ENCODE results near the gene MAB21L2.
"Not testable (repeated sequence)": the region's sequence is repeated elsewhere in the genome, so short reads cannot be mapped to it uniquely, and the experiment has no call there.

Gene MAB21L2

DNA sequence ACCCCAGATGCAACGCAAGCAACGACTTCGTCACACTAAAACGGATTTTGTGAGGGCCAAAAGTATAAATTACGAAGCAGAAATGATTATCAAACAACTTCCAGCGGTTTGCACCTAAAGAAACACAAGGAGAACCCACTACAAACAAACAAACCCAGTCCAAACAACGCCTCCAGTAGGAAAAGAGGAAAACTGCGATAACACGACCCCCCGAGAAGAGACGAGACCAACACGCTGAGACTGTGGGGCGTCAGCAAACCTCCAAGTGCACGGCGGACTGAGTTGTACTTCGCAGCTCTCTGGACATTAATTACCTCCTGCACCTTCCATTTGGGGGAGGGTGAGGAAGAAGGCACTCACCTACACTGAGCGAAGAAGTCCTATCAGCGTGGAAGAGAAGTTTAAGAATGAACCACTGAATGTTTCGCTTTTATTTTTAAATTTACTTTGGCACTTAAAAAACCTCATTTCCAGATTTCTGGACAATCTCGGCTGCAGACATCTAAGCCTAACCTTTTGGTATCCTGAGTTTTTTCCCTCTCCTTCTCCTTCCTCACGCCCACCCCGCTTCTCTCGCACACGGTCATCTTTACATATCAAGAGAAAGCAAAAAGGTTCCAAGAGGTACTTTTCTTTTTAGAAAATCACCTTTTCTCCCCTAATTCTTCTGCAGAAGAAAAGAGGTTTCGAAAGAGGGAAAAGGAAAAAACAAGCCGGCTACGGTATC lies at the start of gene MAB21L2:
TSS of gene MAB21L2 (plus strand) at position 6 of the 727 bp plus-strand sequence. CDS start 879 bp downstream, outside the sequence.
- no peak for DNase-seq (ENCODE audit: low spot score)

DNA sequence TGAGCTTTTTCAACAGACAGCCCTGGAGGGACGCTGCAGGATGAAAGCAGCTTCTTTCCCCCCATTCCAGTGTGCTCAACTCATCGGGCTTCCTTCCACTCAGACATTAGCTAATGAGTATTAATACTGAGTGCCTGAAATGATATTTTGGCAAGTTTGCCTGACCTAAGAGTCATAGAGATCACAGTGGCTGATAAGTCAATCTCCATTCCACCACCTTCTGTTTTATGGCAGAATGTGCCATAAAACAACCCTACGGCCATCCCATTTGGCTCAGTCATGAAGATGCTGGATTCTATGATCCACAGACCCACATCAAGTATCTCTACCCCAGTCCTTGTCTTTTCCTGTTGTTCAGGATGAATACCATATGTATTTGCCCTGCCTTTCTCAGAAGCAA lies 48.3 kb upstream of the MAB21L2 start:
- no peak for DNase-seq (ENCODE audit: low spot score)

DNA sequence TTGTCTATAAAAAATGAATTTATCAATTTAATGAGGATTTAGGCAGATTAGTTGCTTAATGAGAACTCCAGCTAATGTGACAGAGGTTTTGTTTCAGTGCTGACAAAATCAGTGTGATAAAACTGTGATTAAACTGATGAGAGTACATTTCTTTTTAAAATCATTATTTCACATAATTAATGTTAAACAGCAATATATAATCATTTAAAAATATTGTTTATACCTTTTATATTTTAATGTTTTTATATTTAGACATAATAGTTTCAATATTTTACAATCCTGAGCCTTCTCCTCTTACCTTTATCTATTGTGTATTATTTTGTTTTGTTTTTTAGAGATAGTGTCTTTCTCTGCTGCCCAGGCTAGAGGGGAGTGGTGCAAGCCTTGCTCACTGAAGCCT lies 47.1 kb upstream of the MAB21L2 start:
- DNase-seq (ENCODE audit: low spot score), result no peak

- DNase-seq (ENCODE audit: low spot score), result not testable (repeated sequence)
Measured at GRCh38 chr4:150537911-150538310, 44.0 kb upstream of the MAB21L2 start.

- DNase-seq (ENCODE audit: low spot score), result no peak
Measured at GRCh38 chr4:150540536-150540935, 41.4 kb upstream of the MAB21L2 start.

DNA sequence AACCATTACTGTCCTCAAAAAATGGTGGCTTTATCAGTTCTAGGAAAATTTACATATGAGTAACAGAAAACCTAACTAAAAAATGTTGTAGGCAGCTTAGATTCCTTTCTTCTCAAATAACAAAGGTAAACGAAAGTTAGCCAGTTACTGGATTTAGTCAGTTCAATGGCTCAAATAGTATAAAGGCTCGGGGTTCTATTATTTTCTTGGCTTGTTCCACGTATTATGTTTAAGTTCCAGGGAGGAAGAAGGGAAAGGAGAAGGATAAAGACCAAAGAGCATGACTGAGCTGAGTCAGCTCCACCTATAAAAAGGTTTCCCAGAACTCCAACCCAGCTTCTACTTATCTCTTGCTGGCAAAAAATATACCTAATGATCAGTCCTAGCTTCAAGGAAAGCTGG lies 41.0 kb upstream of the MAB21L2 start:
- DNase-seq (ENCODE audit: low spot score), result no peak

- DNase-seq (ENCODE audit: low spot score), result no peak
Measured at GRCh38 chr4:150541681-150542080, 40.3 kb upstream of the MAB21L2 start.

GRCh38 chr4:150543042-150543441 lies 38.9 kb upstream of the MAB21L2 start:
- DNase-seq (ENCODE audit: low spot score), result no peak

- DNase-seq (ENCODE audit: low spot score), result no peak
Measured at GRCh38 chr4:150546286-150546685, 35.7 kb upstream of the MAB21L2 start.

DNA sequence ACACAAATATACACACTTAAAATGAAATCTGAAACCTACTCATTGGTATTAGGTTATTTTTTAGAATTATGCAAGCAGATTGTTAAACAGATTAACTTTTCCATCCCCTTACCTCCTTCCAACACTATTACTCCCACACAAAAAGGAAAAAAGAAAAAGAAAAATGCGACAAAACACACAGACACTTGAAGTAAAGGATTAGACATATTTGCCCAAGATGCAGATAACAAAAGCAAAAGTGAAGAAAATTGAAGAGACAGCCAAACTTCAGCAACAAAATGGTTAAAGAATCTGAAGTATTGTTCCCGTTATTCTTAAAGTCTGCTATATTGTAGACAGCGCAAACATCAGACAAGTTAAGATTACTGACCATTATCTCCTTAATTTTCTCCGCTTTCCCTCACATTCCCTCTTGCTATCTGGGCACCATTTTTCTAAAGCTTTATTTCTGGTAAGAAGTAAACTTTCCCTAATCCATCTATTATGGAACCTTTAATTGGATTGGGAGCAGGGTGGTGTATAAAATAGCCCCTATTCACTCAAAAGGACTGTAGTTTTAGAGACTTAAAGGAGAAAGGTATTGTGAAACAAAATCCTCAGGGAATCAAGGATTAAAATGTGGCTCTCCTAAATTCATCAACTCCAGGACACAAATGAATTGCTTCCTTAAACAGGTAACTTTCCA lies 34.7 kb upstream of the MAB21L2 start:
- no peak for DNase-seq (ENCODE audit: low spot score)

- not testable (repeated sequence) for DNase-seq (ENCODE audit: low spot score)
Measured at GRCh38 chr4:150557811-150558210, 24.1 kb upstream of the MAB21L2 start.

GRCh38 chr4:150561143-150561737 lies 20.7 kb upstream of the MAB21L2 start:
- DNase-seq (ENCODE audit: low spot score), result no peak

GRCh38 chr4:150562250-150562649 lies 19.7 kb upstream of the MAB21L2 start:
- no peak for DNase-seq (ENCODE audit: low spot score)

DNA sequence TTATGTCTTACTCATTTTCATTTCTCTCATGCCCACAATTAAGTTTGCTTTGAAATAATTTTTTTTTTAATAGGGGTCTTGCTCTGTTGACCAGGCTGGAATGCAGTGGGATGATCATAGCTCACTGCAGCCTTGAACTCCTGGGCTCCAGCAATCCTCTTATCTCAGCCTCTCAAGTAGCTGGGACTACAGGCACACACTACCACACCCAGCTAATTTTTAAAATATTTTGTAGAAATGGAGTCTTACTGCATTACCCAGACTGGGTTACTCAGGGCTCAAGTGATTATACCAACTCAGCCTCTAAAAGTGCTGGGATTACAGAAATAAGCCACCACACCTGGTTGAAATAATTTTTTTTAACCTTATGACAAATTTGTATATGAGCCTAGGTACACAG lies 19.2 kb upstream of the MAB21L2 start:
- no peak for DNase-seq (ENCODE audit: low spot score)

- not testable (repeated sequence) for DNase-seq (ENCODE audit: low spot score)
Measured at GRCh38 chr4:150564967-150565366, 17.0 kb upstream of the MAB21L2 start.

DNA sequence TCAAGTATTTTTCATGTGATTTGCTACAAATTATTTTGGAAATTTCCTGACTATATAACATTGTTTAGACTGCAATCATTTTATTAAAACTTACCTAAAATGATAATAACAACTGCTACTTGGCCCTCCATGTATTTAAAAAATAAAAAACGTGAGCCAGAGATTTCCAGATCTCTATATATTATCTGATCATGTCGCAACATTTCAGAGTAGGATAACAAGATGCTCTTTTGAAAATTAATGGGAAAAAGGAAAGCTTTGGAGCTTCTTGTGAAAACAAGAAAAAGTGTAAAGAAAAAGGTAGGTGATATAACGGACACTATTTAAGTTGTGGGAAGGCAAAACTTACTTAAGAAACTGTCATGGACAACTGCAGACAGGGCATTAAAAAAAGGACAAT lies 14.9 kb upstream of the MAB21L2 start:
- DNase-seq (ENCODE audit: low spot score), result no peak

DNA sequence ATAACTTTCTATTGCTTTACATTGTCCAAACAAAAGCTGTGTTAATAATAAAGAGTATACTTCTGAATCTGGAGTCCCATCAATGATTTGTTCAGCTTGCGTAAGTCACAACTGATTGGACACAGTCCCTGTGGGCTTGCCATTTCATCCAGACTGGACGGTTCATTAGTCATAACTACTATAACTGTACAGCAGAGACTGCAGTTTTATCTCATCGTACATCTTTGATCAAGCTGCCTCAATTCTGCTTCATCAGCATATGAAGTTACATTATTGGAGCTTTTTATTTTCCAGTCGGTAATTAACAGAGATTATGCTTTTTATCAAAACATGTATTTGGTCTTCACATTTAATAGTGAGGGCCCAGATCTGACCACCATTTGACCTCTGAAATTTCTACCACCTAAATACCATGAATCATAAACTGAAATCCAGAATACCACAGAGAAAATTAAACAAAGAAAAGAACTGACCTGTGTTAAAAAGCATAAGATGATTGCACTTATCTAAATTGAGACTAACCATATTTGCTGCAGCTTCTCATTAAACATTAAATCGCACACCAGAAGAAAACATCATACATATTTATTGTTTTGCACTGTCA lies 12.5 kb upstream of the MAB21L2 start:
- DNase-seq (ENCODE audit: low spot score), result peak; percentile 74

DNA sequence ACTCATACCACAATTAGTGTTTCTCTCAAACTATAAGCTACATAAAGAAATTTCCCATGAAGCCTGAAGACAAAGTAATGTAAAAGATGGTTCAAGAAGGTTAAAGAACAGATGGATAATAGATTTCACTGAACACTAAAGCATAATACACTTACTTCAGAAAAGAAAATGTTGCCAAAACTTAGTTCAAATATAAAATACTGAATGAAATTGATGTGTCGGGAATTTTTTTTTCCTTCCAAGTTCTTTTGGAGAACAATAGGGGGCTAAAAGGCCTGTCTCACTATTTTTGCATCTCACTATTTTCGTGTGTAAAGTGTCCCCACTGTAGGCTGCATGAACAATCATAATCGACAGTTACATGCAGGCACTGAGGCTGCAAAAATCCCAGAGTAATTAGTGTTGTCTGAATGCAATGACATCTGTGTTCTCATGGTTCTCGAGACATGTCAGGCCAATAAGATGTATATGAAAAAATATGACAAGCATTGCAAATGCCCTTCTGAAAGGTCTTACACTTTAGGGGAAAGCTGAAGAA lies 11.9 kb upstream of the MAB21L2 start:
- DNase-seq (ENCODE audit: low spot score), result no peak

- peak; percentile 13 for DNase-seq (ENCODE audit: low spot score)
Measured at GRCh38 chr4:150570862-150571261, 11.1 kb upstream of the MAB21L2 start.

GRCh38 chr4:150572704-150573504 lies 9.0 kb upstream of the MAB21L2 start:
- DNase-seq (ENCODE audit: low spot score), result no peak

- DNase-seq (ENCODE audit: low spot score), result peak; percentile 34
Measured at GRCh38 chr4:150573534-150573933, 8.4 kb upstream of the MAB21L2 start.

DNA sequence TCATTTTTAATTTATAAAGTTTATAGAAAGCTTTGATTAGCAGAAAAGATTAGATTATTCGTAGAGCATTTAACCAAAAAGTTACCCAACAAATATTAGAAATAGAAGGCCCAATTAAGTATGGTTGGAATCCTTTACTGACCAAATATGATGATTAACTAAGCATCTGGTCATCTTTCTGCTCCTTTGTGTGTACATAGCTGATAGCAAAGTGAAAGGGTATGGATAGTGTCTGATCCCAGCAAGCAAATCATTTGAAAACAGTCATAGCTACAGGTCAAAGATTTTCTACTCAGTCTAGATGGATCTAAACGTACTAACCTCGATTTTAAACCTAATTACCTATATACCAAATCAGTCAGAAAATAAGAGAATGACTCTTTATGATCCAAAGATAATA lies 7.3 kb upstream of the MAB21L2 start:
- DNase-seq (ENCODE audit: low spot score), result no peak
